Right lung (tissue), 5 donors: ENCODE data around the gene ZSWIM3. TPM values are rescaled to one million over a fixed set of nuclear protein-coding genes. Genes with fewer than 3 reads are reported as not detected.
"Not testable (repeated sequence)": the region's sequence is repeated elsewhere in the genome, so short reads cannot be mapped to it uniquely, and the experiment has no call there.

Experiments
- DNase-seq, 2 donors: peaks; one replicate each; pipeline ENCODE4 v3.0.0-alpha.2; 2013
- polyA plus RNA-seq, 5 donors: library from polyadenylated mRNA; unstranded; fragments of 120-200 nt; gene quantifications; one replicate each; pipeline versions ENCODE4 v1.2.1 to v1.2.3, GENCODE V29; 2013; ENCODE audit warnings: inconsistent platforms in 1 of 5, low replicate concordance in 1 of 5; ENCODE audit not compliant: insufficient read length in 5 of 5, insufficient read depth in 1 of 5

Gene ZSWIM3
- polyA plus RNA-seq, 5 donors = 5.0 to 5.9 (median 5.4) TPM

GRCh38 chr20:45829673-45830106 lies 27.7 kb upstream of the ZSWIM3 start:
- DNase-seq = not testable (repeated sequence)

- no peak for DNase-seq
Observed at GRCh38 chr20:45832619-45833018, 24.8 kb upstream of the ZSWIM3 start.

GRCh38 chr20:45833030-45833882 lies 24.2 kb upstream of the ZSWIM3 start, which contains the start of gene SNX21:
TSS of gene SNX21 (plus strand) at chr20:45833799. CDS start at chr20:45833920, 121 bp downstream.
- DNase-seq = peak; percentile 89 to 91

GRCh38 chr20:45833883-45834796 lies 23.3 kb upstream of the ZSWIM3 start:
- DNase-seq = peak; percentile 84 to 85

GRCh38 chr20:45834797-45835161 lies 22.6 kb upstream of the ZSWIM3 start:
- DNase-seq = no peak

GRCh38 chr20:45835329-45835765 lies 22.1 kb upstream of the ZSWIM3 start:
- no peak for DNase-seq

GRCh38 chr20:45835825-45836224 lies 21.6 kb upstream of the ZSWIM3 start:
- no peak for DNase-seq

- DNase-seq = no peak
Observed at GRCh38 chr20:45836841-45837240, 20.6 kb upstream of the ZSWIM3 start.

- DNase-seq = no peak
Observed at GRCh38 chr20:45840700-45841198, 16.7 kb upstream of the ZSWIM3 start.

GRCh38 chr20:45841407-45842129 lies 15.8 kb upstream of the ZSWIM3 start:
- DNase-seq = no peak

- DNase-seq = no peak
Observed at GRCh38 chr20:45842169-45842812, 15.1 kb upstream of the ZSWIM3 start.

GRCh38 chr20:45843506-45843905 lies 13.9 kb upstream of the ZSWIM3 start:
- no peak for DNase-seq

- no peak for DNase-seq
Observed at GRCh38 chr20:45845452-45845851, 12.0 kb upstream of the ZSWIM3 start.

- DNase-seq = no peak
Observed at GRCh38 chr20:45848421-45848820, 9.0 kb upstream of the ZSWIM3 start.

GRCh38 chr20:45848969-45849582 lies 8.3 kb upstream of the ZSWIM3 start:
- DNase-seq = no peak

- DNase-seq = no peak
Observed at GRCh38 chr20:45850238-45850637, 7.2 kb upstream of the ZSWIM3 start.

GRCh38 chr20:45850926-45851325 lies 6.5 kb upstream of the ZSWIM3 start:
- DNase-seq = no peak

- DNase-seq = no peak
Observed at GRCh38 chr20:45851501-45851900, 5.9 kb upstream of the ZSWIM3 start.

- DNase-seq = no peak
Observed at GRCh38 chr20:45852326-45852725, 5.1 kb upstream of the ZSWIM3 start.

GRCh38 chr20:45853484-45853883 lies 3.9 kb upstream of the ZSWIM3 start:
- no peak for DNase-seq

GRCh38 chr20:45857882-45858216 lies 435 bp downstream of the ZSWIM3 start:
- DNase-seq = no peak
